ENCODE results near the gene SYNE2. TPM values are rescaled to one million over a fixed set of nuclear protein-coding genes. Genes with fewer than 3 reads are reported as not detected.
"Not testable (repeated sequence)": the region's sequence is repeated elsewhere in the genome, so short reads cannot be mapped to it uniquely, and the experiment has no call there.

The SYNE2 gene
- total and polyA plus RNA-seq, 4 experiments from 2014 or later, result 14.2 to 280 (median 189) TPM

- DNase-seq, result no peak
- CTCF ChIA-PET (ENCODE audit: partially characterized antibody), result no interaction called here
- Histone ChIP-seq H3K4me3 (ENCODE audit: low read length in 2 of 2) (no peak overlapping the region), H3K27me3 (ENCODE audit: insufficient read depth, low read length) (no peaks in the 10 kb centered on the region), H3K36me3 (ENCODE audit: insufficient read depth, low read length) (peaks cover 8% of the 10 kb centered on the region), H3K4me1 (ENCODE audit: insufficient read depth, low read length) (no peaks in the 10 kb centered on the region), H3K27ac (ENCODE audit: low read depth, low read length) (no peak overlapping the region), H3K9me3 (ENCODE audit: control insufficient read depth in 1 of 2, low read length in 2 of 2) (no peaks in the 10 kb centered on the region)
- Mint-ChIP-seq H3K27ac (no peak overlapping the region), H3K9me3 (peaks cover 0 to 17% (median 2%) of the 10 kb centered on the region in 8 donors), H3K36me3 (peaks cover 62 to 71% of the 10 kb centered on the region in 2 donors), H3K4me1 (peaks cover 0 to 15% (median 9%) of the 10 kb centered on the region in 4 donors), H3K27me3 (no peaks in the 10 kb centered on the region), H3K4me3 (no peak overlapping the region)
- intact Hi-C loops (cut with micrococcal nuclease), result no loop called here
- POLR2A ChIA-PET (ENCODE audit: partially characterized antibody), result no interaction called here
These were observed 187.2 kb downstream of the SYNE2 start for GRCh38 chr14:64040044-64040443.

GRCh38 chr14:64043296-64043695, 190.5 kb downstream of the SYNE2 start:
- POLR2A ChIA-PET (ENCODE audit: partially characterized antibody); H3K4me3 ChIP-seq (ENCODE audit: low read length in 2 of 2); H3K27ac ChIP-seq (ENCODE audit: low read depth, low read length); H3K27me3 ChIP-seq (ENCODE audit: insufficient read depth, low read length); H3K27me3 Mint-ChIP-seq; DNase-seq; H3K27ac Mint-ChIP-seq; intact Hi-C loops (cut with micrococcal nuclease); H3K4me3 Mint-ChIP-seq; H3K9me3 ChIP-seq (ENCODE audit: control insufficient read depth in 1 of 2, low read length in 2 of 2); H3K4me1 ChIP-seq (ENCODE audit: insufficient read depth, low read length): not testable (repeated sequence)
- peaks cover 15% of the 10 kb centered on the region for H3K36me3 ChIP-seq (ENCODE audit: insufficient read depth, low read length)
- peaks cover 67 to 73% of the 10 kb centered on the region in 2 donors for H3K36me3 Mint-ChIP-seq
- peaks cover 0 to 15% (median 9%) of the 10 kb centered on the region in 4 donors for H3K4me1 Mint-ChIP-seq
- CTCF ChIA-PET (ENCODE audit: partially characterized antibody), result interaction anchor here (1.4 kb wide), 1 partner anchor 260 kb away, joined by 3 read pairs; no protein-coding TSS in a partner anchor
- peaks cover 0 to 19% (median 2%) of the 10 kb centered on the region in 8 donors for H3K9me3 Mint-ChIP-seq

- Mint-ChIP-seq H3K4me3 (no peak overlapping the region), H3K4me1 (peaks cover 0 to 11% (median 5%) of the 10 kb centered on the region in 4 donors), H3K27me3 (no peaks in the 10 kb centered on the region), H3K36me3 (peaks cover 66 to 74% of the 10 kb centered on the region in 2 donors), H3K27ac (peak overlapping the region in 1 of 7 donors; percentile 24), H3K9me3 (peaks cover 0 to 19% (median 2%) of the 10 kb centered on the region in 8 donors)
- no peaks in the 10 kb centered on the region for H3K4me1 ChIP-seq (ENCODE audit: insufficient read depth, low read length)
- ChIA-PET POLR2A (ENCODE audit: partially characterized antibody) (no interaction called here), CTCF (ENCODE audit: partially characterized antibody) (interaction anchor here (1.4 kb wide), 1 partner anchor 245 kb away, joined by 3 read pairs; no protein-coding TSS in a partner anchor)
- H3K4me3 ChIP-seq (ENCODE audit: low read length in 2 of 2), result no peak overlapping the region
- intact Hi-C loops (cut with micrococcal nuclease), result no loop called here
- H3K36me3 ChIP-seq (ENCODE audit: insufficient read depth, low read length), result peaks cover 27% of the 10 kb centered on the region
- H3K27ac ChIP-seq (ENCODE audit: low read depth, low read length), result no peak overlapping the region
- no peaks in the 10 kb centered on the region for H3K9me3 ChIP-seq (ENCODE audit: control insufficient read depth in 1 of 2, low read length in 2 of 2)
- H3K27me3 ChIP-seq (ENCODE audit: insufficient read depth, low read length), result no peaks in the 10 kb centered on the region
- DNase-seq, result no peak
These were observed 192.3 kb downstream of the SYNE2 start for GRCh38 chr14:64045091-64045490.

- intact Hi-C loops (cut with micrococcal nuclease), result no loop called here
- H3K27ac Mint-ChIP-seq, result peak overlapping the region in 1 of 7 donors; percentile 2
- peaks cover 0 to 2% (median 0%) of the 10 kb centered on the region in 8 donors for H3K9me3 Mint-ChIP-seq
These were observed 197.0 kb downstream of the SYNE2 start for GRCh38 chr14:64049616-64050381.

GRCh38 chr14:64053694-64054669, 201.2 kb downstream of the SYNE2 start:
- Mint-ChIP-seq H3K4me3 (no peak overlapping the region), H3K9me3 (no peaks in the 10 kb centered on the region), H3K27me3 (no peaks in the 10 kb centered on the region), H3K4me1 (peaks cover 0 to 8% (median 5%) of the 10 kb centered on the region in 4 donors), H3K27ac (peak overlapping the region in 2 of 7 donors; percentile 25 to 82), H3K36me3 (peaks cover 55 to 68% of the 10 kb centered on the region in 2 donors)
- H3K36me3 ChIP-seq (ENCODE audit: insufficient read depth, low read length), result peaks cover 33% of the 10 kb centered on the region
- no peaks in the 10 kb centered on the region for H3K27me3 ChIP-seq (ENCODE audit: insufficient read depth, low read length)
- POLR2A ChIA-PET (ENCODE audit: partially characterized antibody), result no interaction called here
- H3K27ac ChIP-seq (ENCODE audit: low read depth, low read length), result no peak overlapping the region
- no peaks in the 10 kb centered on the region for H3K4me1 ChIP-seq (ENCODE audit: insufficient read depth, low read length)
- no peaks in the 10 kb centered on the region for H3K9me3 ChIP-seq (ENCODE audit: control insufficient read depth in 1 of 2, low read length in 2 of 2)
- H3K4me3 ChIP-seq (ENCODE audit: low read length in 2 of 2), result no peak overlapping the region
- no peak for DNase-seq
- intact Hi-C loops (cut with micrococcal nuclease), result no loop called here
- CTCF ChIA-PET (ENCODE audit: partially characterized antibody), result no interaction called here

More at GRCh38 chr14:64049616-64050381, 197.0 kb downstream of the SYNE2 start:
- Histone ChIP-seq H3K9me3 (ENCODE audit: control insufficient read depth in 1 of 2, low read length in 2 of 2) (no peaks in the 10 kb centered on the region), H3K27me3 (ENCODE audit: insufficient read depth, low read length) (no peaks in the 10 kb centered on the region), H3K27ac (ENCODE audit: low read depth, low read length) (no peak overlapping the region), H3K4me1 (ENCODE audit: insufficient read depth, low read length) (no peaks in the 10 kb centered on the region), H3K4me3 (ENCODE audit: low read length in 2 of 2) (no peak overlapping the region), H3K36me3 (ENCODE audit: insufficient read depth, low read length) (peaks cover 45% of the 10 kb centered on the region)
- H3K4me1 Mint-ChIP-seq, result peaks cover 0 to 3% (median 1%) of the 10 kb centered on the region in 4 donors
- CTCF ChIA-PET (ENCODE audit: partially characterized antibody), result no interaction called here
- no peak for DNase-seq
- H3K4me3 Mint-ChIP-seq, result no peak overlapping the region
- H3K36me3 Mint-ChIP-seq, result peaks cover 58 to 72% of the 10 kb centered on the region in 2 donors
- POLR2A ChIA-PET (ENCODE audit: partially characterized antibody), result no interaction called here
- H3K27me3 Mint-ChIP-seq, result no peaks in the 10 kb centered on the region

- peaks cover 40 to 73% of the 10 kb centered on the region in 2 donors for H3K36me3 Mint-ChIP-seq
- H3K4me1 Mint-ChIP-seq, result peaks cover 8 to 17% (median 10%) of the 10 kb centered on the region in 4 donors
These were observed 206.8 kb downstream of the SYNE2 start for GRCh38 chr14:64059454-64060198.

More at GRCh38 chr14:64059454-64060198, 206.8 kb downstream of the SYNE2 start:
- no peaks in the 10 kb centered on the region for H3K27me3 ChIP-seq (ENCODE audit: insufficient read depth, low read length)
- no peaks in the 10 kb centered on the region for H3K9me3 ChIP-seq (ENCODE audit: control insufficient read depth in 1 of 2, low read length in 2 of 2)
- no peaks in the 10 kb centered on the region for H3K27me3 Mint-ChIP-seq
- POLR2A ChIA-PET (ENCODE audit: partially characterized antibody), result no interaction called here
- no peak overlapping the region for H3K4me3 Mint-ChIP-seq
- H3K4me3 ChIP-seq (ENCODE audit: low read length in 2 of 2), result no peak overlapping the region
- H3K9me3 Mint-ChIP-seq, result peaks cover 0 to 1% (median 0%) of the 10 kb centered on the region in 8 donors
- H3K36me3 ChIP-seq (ENCODE audit: insufficient read depth, low read length), result peaks cover 36% of the 10 kb centered on the region
- CTCF ChIA-PET (ENCODE audit: partially characterized antibody), result interaction anchor here (1.2 kb wide), 1 partner anchor 259 kb away, joined by 3 read pairs; no protein-coding TSS in a partner anchor
- H3K27ac ChIP-seq (ENCODE audit: low read depth, low read length), result no peak overlapping the region
- DNase-seq, result no peak
- no peaks in the 10 kb centered on the region for H3K4me1 ChIP-seq (ENCODE audit: insufficient read depth, low read length)
- H3K27ac Mint-ChIP-seq, result peak overlapping the region in 3 of 7 donors; percentile 41 to 56 (median 50)
- intact Hi-C loops (cut with micrococcal nuclease), result no loop called here
